HG03064 (cell line): Measurements from ENCODE around the gene PRM3.

Experiments
- ATAC-seq: cut with Tn5 transposase; IDR thresholded peaks from one replicate; pipeline ENCODE4 v1.9.1; 2021; ENCODE audit warnings: low read depth; ENCODE audit not compliant: unreplicated experiment

Gene PRM3

DNA sequence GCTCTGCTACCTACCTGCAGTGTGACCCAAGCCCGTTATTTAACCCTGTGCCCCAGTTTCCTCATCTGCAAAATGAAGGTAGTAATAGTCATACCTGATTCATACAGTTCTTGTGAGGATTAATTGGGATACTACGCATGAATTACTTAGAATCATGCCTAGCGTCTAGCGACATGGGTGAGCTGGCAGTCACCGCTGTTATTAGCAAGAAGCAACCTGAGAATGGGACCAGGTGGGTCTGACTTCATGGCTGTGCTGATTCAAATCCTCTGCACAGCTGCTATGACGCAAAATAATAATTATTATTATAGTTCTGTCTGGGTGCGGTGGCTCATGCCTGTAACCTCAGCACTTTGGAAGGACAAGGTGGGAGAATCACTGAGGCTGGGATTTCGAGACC is 25.3 kb downstream of the PRM3 start:
- no peak for ATAC-seq

DNA sequence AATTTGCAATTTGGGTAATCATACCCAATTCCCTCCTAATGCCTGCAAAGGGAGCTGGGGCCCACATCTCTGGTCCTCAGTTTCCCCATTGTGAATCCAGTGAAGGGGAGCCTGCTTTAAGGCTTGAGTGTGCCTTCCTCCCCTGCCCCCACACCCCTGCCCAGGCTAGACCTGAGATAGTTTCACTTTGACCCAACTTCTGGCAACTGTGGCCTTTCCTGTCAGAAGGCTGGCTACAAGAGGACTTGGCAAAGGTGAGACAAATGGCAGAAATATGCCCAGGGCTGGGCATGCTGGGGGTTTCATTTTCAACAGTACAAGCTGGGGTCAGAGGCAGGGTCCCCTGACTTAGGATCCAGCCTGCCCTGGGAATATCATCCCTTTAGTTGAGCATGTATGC is 27.4 kb downstream of the PRM3 start:
- no peak for ATAC-seq

DNA sequence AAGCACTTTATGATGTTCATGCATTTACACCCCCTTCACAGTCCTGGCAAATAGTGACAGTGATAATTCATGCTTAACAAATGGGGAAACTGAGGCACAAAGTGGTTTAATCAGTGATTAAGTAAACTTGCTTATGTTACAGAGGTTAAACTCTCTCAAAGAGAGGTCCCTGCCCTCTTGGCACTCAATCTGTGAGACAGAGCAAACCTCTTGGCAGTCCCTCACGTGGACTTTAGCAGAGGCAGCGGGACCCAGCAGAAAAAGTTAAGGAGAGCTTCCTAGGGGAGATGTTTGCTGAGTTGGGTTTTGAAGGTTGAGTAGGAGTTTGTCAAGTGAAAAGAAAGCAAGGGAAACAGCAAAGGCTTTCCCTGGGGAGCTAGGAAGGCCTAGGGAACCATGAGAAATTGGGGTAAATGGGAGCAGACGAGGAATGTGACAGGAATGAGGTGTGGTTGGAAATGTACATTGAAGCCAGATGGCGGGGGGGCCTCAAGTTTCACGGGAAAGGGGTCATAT is 28.1 kb downstream of the PRM3 start:
- no peak for ATAC-seq

DNA sequence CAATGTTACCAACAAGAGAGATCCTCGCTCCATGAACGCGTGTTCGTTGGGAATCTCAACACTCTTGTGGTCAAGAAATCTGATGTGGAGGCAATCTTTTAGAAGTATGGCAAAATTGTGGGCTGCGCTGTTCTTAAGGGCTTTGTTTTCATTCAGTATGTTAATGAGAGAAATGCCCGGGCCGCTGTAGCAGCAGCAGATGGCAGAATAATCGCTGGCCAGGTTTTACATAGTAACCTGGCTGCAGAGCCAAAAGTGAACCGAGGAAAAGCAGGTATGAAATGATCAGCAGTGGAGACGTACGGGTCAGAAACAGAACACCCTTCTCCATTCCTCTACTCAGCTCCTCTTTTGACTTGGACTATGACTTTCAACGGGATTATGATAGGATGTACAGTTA is 30.8 kb downstream of the PRM3 start:
- no peak for ATAC-seq

DNA sequence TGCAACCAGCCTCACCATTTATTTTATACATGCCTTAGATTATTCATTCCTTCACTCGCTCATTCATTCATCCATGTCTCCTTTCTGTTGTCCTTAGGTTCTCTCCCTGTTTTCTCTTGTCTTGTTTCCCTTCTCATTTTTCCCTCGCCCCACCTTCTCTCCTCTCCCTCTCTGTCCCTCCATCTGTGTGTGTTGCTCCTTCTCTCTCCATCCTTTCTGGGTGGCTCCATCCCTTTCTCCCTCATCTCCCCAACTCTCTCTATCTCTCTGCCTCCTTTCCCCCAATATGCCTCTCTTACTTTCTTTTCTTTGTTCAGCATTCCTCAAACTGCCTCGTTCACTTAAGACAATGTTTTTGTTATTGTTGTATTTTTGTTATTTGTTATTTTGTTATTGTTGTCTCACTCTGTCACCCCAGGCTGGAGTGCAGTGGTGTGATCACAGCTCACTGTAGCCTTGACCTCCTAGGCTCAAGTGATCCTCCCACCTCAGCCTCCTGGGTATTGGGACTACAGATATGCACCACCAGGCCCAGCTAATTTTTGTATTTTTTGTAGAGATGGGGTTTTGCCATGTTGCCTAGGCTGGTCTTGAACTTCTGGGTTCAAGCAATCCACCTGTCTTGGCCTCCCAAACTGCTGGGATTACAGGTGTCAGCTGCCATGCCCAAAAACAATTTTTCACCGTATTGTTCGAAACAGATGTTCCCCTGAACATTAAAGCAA is 31.8 kb downstream of the PRM3 start:
- ATAC-seq: no peak

DNA sequence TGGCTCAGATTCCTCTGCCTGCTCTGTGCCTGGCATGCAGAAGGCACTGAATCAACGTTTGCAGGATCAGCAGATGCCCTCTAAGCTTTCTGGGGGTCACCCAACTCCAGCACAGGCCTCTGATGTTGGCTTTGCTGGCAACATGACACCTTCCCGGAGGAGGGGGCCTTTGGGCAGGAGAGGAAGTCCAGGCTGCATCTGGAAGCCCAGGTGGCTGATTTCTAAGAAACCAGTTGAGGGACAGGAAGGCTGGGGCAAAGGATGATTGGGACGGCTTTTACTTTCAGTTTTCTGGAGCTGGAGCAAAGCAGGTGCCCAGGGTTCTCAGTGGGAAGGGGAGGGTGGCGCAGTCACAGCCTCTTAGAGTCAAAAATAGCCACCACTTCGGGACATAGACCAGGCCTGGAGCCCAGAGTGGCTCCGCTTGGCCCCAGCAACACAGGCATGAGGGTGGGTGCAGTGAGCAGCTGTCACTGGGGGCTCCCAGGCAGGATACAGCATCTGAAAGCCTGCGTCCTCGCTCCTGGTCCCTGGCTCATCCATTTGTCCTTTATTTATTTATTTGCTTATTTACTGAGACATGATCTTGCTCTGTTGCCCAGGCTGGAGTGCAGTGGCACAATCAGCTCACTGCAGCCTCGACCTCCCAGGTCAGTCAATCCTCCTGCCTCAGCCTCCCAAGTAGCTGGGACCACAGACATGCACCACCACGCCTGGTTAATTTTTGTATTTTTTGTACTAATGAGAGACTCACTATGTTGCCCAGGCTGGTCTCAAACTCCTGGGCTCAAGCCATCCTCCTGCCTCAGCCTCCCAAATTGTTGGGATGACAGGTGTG is 32.6 kb downstream of the PRM3 start:
- no peak for ATAC-seq

- no peak for ATAC-seq
Measured at GRCh38 chr16:11239644-11240632, 33.5 kb downstream of the PRM3 start.

DNA sequence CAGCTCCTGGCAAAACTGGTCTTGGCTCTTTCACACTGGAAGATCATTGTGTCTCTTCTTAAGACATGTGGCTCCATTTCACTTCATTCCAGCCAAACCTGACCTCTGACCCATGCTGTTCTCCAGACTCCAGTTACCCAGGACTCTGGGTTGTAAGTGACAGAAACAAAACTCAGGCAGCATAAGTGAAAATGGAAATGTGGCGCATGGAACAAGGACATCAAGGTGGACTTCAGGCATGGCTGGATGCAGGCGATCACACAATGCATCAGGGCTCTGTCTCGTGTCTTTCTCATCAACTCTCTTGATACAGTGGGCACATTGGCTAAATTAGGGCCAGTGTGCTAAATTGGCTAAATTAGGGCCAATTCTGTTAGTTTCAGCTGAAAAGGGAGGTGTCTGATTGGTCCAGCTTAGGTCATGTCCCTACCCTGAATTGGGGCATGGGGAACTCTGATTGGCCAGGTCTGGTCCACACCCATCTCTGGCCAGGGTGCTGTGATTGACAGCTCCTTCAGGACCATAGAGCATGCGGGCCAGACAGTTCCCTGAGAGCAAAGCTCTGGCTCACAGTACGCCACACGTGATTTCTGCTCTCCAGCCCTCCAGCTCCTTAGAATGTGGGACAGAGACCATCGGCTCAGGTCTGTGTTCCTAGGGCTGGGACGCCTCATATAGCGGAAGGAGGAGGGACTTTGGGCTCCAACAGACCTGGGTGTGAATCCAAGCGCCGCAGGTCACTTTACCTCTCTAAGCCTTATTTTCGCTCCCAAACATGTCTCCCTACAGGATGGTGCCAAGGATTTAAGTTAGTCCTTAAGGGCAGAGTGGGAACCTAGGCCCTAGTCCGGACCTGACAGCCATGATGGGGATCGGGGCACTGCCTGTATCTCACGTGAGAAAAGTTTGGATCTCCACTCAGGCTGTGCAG is 34.9 kb downstream of the PRM3 start:
- no peak for ATAC-seq

GRCh38 chr16:11236461-11237254 is 36.8 kb downstream of the PRM3 start:
- no peak for ATAC-seq

DNA sequence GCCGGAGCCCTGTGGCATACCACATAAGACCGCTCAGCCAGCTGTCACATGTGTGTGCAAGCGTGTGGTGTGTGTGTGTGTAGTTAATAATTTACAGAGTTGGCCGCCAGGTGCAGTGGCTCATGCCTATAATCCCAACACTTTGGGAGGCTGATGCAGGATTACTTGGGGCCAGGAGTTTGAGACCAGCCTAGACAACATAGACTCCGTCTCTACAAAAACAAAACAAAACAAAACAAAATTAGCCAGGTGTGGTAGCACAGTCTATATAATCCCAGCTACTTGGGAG is 37.8 kb downstream of the PRM3 start:
- ATAC-seq: no peak

DNA sequence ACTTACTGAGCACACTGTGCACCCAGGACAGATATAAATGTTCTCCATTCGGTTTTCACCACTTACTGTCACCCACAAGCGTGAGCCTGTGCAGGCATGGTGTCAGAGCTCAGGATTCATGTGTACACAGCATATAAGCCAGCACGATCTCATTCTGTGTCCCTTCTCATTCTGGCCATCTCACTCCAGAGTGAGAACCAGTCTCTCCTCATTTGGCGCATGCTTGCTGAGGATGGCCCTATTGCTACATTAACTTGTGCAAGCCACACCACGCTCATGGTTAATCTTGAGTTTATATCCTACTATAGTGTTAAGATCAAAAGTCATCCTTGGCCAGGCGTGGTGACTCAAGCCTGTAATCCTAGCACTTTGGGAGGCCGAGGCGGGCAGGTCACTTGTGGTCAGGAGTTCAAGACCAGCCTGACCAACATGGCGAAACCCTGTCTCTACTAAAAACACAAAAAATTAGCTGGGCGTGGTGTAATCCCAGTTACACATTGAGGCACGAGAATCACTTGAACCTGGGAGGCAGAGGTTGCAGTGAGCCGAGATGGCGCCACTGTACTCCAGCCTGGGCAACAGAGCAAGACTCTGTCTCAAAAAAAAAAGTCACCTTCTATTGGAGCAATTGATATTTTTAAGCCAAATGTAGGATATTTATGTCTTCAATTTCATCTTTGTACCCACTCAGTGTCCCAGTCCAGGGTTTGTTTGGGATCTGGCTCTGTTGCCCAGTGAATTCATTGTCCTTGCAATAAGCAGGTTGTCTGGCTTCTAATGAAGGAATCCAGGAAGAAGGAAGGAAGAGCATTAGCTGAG is 38.3 kb downstream of the PRM3 start:
- no peak for ATAC-seq

DNA sequence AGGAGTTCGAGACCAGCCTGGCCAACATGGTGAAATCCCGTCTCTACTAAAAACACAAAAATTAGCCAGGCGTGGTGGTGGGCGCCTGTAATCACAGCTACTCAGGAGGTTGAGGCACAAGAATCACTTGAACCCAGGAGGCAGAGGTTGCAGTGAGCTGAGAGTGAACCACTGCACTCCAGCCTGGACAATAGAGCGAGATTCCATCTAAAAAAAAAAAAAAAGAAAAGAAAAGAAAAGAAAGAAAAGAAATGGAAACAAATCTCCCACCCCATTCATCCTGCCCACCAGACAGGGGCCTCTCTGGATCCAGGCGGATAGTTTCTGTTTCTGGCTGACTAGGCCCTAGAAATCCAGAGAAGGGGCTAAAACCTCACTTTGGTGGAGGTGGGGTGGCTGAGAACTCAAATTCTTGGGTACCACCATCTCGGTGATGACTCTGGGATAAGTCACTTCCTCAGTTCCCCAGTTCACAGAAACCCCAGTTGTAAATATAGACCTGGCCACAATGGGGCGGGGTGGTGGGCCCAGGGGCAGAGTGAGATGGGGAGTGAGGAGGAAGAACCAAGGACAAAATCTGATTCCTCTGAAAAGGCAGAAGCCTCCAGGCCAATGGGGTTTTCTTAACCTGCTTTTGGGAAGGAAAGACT is 39.6 kb downstream of the PRM3 start:
- no peak for ATAC-seq

- no peak for ATAC-seq
Measured at GRCh38 chr16:11232852-11233726, 40.3 kb downstream of the PRM3 start.

DNA sequence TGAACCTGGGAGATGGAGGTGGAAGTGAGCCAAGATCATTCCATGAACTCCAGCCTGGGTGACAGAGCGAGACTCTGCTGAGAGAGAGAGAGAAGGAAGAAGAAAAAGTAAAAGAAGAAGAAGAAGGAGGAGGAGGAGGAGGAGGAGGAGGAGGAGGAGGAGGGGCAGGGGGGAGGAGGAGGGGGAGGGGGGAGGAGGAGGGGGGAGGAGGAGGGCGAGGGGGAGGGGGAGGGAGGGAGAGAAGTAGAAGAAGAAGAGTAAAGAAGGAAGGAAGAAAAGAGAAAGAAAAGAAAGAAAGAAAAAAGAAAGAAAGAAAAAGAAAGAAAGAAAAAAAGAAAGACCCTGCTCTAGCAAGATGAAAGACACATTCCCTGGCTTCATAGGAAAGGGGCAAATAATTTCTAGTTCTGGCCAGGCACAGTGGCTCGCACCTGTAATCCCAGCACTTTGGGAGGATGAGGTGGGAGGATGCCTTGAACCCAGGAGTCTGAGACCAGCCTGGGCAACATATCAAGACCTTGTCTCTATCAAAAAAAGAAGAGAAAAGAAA is 41.1 kb downstream of the PRM3 start:
- ATAC-seq: no peak

DNA sequence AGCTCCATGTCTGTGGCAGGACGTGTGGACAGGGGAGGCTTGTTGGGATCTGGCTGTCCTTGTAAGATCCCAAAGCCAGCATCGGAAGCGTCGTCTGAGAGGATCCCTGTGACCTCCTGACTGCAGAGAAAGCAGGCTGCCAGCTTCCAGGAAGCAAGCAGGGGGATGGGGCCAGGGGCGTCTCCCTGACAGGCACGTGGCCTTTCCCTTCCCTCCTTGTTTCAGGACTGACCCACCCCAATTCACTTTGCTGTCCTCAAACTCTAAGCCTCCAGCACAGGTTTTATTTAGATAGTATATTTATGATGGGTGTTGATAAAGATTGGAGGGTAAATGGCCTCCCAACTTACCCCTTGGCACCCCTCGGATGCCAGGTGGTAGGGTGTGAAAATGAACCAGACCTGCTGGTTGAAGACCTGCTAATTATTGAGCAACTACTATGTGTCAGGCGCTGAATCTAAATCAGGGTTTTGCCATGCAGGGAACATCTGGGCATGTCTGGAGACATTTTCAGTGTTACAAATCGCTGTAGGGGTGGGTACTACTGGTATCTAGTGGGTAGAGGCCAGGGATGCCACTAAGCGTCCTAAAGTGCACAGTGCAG is 42.0 kb downstream of the PRM3 start:
- no peak for ATAC-seq

- ATAC-seq: no peak
Measured at GRCh38 chr16:11229906-11230305, 43.5 kb downstream of the PRM3 start.
